WTC11 (cell line): Measurements from ENCODE around the gene UAP1.
"Not testable (repeated sequence)": the region's sequence is repeated elsewhere in the genome, so short reads cannot be mapped to it uniquely, and the experiment has no call there.

ENCODE experiments used
- HMGA2 ChIP-seq: fragments of 250-450 bp; sonication (Bioruptor Pico); IDR thresholded peaks from 2 replicates; pipeline ENCODE4 v1.4.0; 2021; ENCODE audit warnings: mild to moderate bottlenecking, moderate library complexity
- TF ChIP-seq, protein P1 (sequence below): fragments of 250-450 bp; sonication (Bioruptor Pico); conservative IDR thresholded peaks from 2 replicates; pipeline ENCODE4 v1.9.0; 2021; ENCODE audit warnings: mild to moderate bottlenecking

DNA sequence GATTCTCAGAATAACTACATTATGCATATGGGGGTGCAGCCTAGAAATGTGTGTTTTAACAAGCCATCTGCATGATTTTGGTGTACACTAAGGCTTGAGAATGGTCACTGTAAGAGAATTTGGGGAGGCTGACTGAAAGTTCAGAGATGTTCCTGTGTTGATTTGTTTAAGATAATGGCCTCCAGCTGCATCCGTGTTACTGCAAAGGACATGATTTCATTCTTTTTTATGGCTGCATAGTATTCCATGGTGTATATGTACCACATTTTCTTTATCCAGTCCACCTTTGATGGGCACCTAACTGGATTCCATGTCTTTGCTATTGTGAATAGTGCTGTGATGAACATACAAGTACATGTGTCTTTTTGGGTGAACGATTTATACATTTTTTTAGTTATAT, 41.6 kb downstream of the UAP1 start:
- not testable (repeated sequence) for TF ChIP-seq HMGA2 (CRISPR knock-in tag)
- TF ChIP-seq, protein P1, sequence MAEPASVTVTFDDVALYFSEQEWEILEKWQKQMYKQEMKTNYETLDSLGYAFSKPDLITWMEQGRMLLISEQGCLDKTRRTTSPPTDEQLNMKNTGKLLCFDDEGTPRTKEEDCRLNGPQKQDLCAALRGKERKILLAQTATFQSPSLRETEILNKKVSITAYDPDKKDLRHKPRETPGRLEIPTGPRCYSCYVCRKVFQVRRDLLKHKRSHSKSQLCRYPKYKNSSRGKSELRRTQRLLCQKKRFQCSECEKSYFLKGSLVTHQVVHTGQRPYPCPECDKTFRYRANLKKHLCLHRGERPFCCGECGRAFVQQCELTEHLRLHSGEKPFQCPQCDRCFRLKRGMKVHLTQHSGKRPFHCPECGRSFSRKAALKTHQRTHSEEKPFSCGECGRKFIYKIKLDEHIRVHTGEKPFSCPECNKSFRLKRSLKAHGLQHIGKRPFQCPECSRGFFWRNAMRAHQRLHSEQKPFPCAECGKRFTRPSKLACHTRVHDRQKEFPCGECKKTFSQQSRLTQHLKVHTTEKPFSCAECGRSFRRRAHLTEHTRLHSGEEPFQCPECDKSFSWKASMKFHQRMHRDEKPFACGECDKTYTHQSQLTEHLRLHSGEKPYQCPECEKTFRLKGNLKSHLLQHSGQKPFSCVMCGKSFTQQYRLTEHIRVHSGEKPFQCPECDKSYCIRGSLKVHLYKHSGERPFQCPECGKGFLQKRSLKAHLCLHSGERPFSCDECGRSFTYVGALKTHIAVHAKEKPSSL (CRISPR knock-in tag), result not testable (repeated sequence)
